ENCODE results near the gene SERPINA10.

The SERPINA10 gene

DNA sequence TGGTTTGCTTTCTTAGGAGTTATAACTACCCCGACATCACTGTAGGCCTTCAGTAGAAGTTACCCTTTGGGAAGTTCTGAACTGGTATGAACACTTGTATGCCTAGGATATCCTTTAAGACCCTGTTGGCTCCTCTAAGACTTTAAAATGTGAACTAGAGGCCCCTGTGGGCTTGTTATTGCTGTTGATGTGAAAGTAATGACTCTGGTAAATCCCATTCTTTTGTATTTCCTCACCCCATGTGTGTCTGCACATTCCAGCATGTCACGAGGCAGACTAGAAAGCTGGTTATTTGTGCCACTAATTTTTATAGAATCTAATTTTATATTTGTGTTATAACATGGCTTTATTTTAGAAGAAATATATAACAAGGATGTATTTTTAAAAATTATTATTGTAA lies 48.9 kb downstream of the SERPINA10 start:
- no peak overlapping the region for H3K27ac ChIP-seq (ENCODE audit: insufficient read depth, low read depth, low read length, poor library complexity, severe bottlenecking)
- H3K4me3 ChIP-seq (ENCODE audit: insufficient read depth, low read depth, low read length): no peak overlapping the region
- no peaks in the 10 kb centered on the region for H3K9me3 ChIP-seq (ENCODE audit: control insufficient read depth, low read length)
- no peaks in the 10 kb centered on the region for H3K4me1 ChIP-seq (ENCODE audit: control insufficient read depth, insufficient read depth, low read length)
- no peaks in the 10 kb centered on the region for H3K36me3 ChIP-seq (ENCODE audit: control insufficient read depth, insufficient read depth, low read length)
- no peaks in the 10 kb centered on the region for H3K27me3 ChIP-seq (ENCODE audit: control insufficient read depth, insufficient read depth, low read length, poor library complexity, severe bottlenecking)
- 97 to 100% methylated on average over 1 of the region's 2 CpGs for WGBS, 2 experiments

DNA sequence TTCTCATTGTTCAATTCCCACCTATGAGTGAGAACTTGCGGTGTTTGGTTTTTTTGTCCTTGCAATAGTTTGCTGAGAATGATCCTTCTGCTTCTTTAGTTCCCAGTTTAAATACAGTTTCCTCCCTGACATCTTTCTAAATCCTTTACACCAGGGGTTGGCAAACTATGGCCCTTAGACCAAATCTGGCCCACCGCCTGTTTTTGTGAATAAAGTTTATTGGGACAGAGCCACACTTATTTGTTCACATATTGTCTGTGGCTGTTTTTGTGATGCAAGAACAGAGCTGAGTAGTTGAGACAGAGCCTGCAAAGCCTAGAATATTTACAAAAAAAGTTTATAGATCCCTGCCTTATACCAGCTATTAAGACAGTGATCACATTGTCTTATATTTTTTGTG lies 53.7 kb downstream of the SERPINA10 start:
- no peaks in the 10 kb centered on the region for H3K4me1 ChIP-seq (ENCODE audit: control insufficient read depth, insufficient read depth, low read length)
- no peaks in the 10 kb centered on the region for H3K27me3 ChIP-seq (ENCODE audit: control insufficient read depth, insufficient read depth, low read length, poor library complexity, severe bottlenecking)
- no peaks in the 10 kb centered on the region for H3K36me3 ChIP-seq (ENCODE audit: control insufficient read depth, insufficient read depth, low read length)
- no peaks in the 10 kb centered on the region for H3K9me3 ChIP-seq (ENCODE audit: control insufficient read depth, low read length)
- WGBS, 2 experiments: 92 to 93% methylated on average over 2 of the region's 2 CpGs
- no peak overlapping the region for H3K27ac ChIP-seq (ENCODE audit: insufficient read depth, low read depth, low read length, poor library complexity, severe bottlenecking)
- no peak overlapping the region for H3K4me3 ChIP-seq (ENCODE audit: insufficient read depth, low read depth, low read length)

DNA sequence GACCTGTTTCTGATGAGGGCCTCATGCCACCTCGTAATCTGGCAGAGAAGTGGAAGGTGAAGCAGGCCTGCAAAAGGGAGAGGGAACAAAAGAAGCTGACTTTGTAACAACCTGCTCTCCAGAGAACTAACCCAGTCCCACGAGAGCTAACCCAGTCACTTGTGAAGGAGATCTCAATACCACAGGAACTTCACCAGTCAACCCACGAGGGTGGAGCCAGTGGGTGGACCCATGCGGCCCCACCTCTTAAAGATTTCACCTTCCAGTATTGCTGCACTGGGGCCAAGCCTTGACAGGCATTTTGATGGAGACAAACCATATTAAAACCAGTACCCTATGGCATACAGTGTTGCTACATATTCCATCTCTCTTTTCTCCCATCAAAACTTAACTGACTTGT lies 55.1 kb downstream of the SERPINA10 start:
- no peak overlapping the region for H3K4me3 ChIP-seq (ENCODE audit: insufficient read depth, low read depth, low read length)
- no peak overlapping the region for H3K27ac ChIP-seq (ENCODE audit: insufficient read depth, low read depth, low read length, poor library complexity, severe bottlenecking)
- WGBS, 2 experiments: 88 to 94% methylated on average over 4 of the region's 4 CpGs
- no peaks in the 10 kb centered on the region for H3K9me3 ChIP-seq (ENCODE audit: control insufficient read depth, low read length)
- no peaks in the 10 kb centered on the region for H3K4me1 ChIP-seq (ENCODE audit: control insufficient read depth, insufficient read depth, low read length)
- H3K36me3 ChIP-seq (ENCODE audit: control insufficient read depth, insufficient read depth, low read length): no peaks in the 10 kb centered on the region
- H3K27me3 ChIP-seq (ENCODE audit: control insufficient read depth, insufficient read depth, low read length, poor library complexity, severe bottlenecking): no peaks in the 10 kb centered on the region

DNA sequence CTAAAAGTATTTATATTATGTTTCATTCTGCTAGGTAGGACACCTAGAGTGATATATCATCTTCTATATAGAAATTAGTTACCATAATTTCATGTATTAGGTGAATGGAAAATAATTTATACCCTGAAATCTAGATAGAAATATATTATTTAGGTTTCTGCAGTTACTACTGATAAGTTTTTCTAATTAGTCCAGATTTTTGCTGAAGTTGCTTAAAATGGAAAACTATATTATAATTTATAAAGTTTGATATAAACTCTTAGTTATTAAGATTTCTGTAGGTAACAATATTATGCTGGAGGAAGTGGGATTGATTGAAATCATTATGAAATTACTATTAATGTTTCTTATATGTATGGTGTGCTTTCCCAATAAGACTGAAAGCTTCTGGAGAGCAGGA lies 56.0 kb downstream of the SERPINA10 start:
- no peak overlapping the region for H3K27ac ChIP-seq (ENCODE audit: insufficient read depth, low read depth, low read length, poor library complexity, severe bottlenecking)
- H3K27me3 ChIP-seq (ENCODE audit: control insufficient read depth, insufficient read depth, low read length, poor library complexity, severe bottlenecking): no peaks in the 10 kb centered on the region
- no peaks in the 10 kb centered on the region for H3K4me1 ChIP-seq (ENCODE audit: control insufficient read depth, insufficient read depth, low read length)

More for the DNA sequence above, 56.0 kb downstream of the SERPINA10 start:
- H3K36me3 ChIP-seq (ENCODE audit: control insufficient read depth, insufficient read depth, low read length): no peaks in the 10 kb centered on the region
- no peaks in the 10 kb centered on the region for H3K9me3 ChIP-seq (ENCODE audit: control insufficient read depth, low read length)
- no peak overlapping the region for H3K4me3 ChIP-seq (ENCODE audit: insufficient read depth, low read depth, low read length)

Data from ectodermal cell (in vitro differentiated cells).